HG03521 (cell line): ENCODE data around the gene ZSCAN10.
A peak's percentile ranks its signal among the peaks of the same experiment; 100 is the strongest.

ENCODE experiments used
- ATAC-seq: cut with Tn5 transposase; IDR thresholded peaks from one replicate; pipeline ENCODE4 v1.9.1; 2021; ENCODE audit warnings: mild to moderate bottlenecking, moderate library complexity; ENCODE audit not compliant: unreplicated experiment

The ZSCAN10 gene

DNA sequence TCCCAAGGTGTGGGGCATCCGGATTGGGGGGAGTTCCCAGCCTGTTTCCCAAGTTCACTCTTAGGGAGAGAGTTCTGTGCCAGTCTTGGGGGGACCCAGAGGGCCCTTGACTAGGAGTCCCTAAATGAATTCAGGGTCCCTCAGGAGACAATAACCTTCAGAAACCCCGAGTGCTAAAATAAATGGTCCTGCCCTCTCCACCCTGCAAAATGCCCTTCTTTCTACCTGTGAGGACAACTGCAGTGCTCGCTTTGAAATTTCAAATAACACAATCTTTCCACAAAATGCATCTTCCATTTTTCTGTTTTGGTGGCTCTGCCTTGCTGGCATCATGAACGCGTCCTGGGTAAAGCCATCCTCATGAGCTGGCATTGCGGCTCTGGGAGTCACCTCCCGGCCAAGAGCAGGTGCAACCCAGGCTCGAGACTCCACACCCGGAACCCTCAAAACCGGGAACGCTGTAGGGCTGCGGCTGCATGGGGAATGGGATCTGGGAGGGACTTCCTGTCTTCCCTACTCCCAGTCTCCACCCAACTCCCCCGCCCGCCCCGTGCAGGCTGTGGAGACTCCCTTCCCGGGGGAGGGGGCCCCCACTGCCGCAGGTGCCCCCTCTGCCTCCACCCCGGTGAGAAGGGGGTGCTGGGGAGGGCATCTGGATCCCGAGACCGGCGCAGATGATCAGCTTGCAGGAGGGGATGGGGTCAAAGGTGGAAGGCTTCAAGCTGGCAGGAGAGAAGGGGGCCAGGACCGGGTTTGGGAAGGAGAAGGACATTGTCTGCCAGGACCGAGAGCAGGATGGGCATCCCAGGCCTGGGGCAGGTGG, 13.2 kb upstream of the ZSCAN10 start, which contains the start of gene ZNF205:
TSS of gene ZNF205 (plus strand) at position 529 of the 823 bp plus-strand sequence. CDS start 845 bp downstream, outside the sequence.
- ATAC-seq, result no peak

DNA sequence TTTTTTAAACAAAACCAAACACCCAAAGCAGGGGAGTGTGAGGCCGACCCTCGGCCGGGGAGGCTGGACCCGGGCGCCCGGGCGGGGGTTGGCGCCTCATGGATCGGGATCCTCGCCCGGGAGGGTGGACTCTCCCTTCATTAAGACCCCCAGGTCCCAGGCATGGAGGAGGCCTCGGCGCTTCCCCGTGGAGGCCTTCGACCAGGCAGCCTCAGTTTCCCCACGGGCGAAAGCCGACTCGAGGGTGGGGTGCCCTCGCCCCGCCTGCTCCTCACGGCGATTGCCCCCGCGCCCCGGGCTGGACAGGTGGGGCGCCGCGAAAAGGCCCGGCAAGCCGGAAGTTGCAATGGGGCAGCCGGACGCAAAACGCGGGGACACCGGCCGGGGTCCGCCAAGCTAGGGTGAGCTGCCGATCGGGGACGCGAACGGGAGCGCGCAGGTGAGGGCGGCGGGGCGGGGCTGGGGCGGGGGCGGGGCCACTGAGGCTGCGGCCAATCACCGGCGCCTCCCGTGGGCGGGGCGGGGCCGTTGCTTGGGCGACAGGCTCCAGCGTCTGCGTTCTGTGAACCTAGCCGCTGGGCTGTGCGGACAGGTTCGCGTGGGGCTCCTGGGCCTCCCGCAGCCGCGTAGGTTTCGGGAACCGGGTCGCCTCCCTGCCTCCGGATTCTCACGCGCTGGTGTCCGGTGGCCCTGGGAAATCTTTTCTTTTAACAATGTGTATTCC, 7.3 kb upstream of the ZSCAN10 start:
- peak; percentile 79 for ATAC-seq

DNA sequence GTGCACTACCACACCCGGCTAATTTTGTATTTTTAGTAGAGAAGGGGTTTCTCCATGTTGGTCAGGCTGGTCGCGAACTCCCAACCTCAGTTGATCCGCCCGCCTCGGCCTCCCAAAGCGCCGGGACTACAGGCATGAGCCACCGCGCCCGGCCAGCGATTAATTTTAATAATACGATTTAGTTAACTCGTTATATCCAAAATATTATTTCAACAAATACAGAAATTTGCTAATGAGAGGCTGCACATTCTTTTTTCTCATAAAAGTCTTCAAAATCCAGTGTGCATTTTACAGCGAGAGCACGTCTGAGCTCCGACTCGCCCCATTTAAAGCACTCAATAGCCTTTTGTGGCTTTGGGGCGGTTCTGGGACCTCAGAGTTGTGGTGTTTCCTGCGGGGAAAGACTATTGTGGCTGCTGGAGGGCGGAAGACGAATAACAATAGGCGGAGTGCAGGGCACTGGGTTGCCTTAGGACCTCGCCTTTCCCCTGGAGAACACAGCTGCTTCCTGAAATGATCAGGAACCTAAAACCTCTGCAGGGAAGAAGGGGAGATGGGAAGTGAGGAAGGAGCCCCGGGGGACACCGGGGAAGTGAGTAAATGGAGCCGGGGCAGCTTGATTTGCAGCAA, 2.9 kb upstream of the ZSCAN10 start:
- no peak for ATAC-seq

DNA sequence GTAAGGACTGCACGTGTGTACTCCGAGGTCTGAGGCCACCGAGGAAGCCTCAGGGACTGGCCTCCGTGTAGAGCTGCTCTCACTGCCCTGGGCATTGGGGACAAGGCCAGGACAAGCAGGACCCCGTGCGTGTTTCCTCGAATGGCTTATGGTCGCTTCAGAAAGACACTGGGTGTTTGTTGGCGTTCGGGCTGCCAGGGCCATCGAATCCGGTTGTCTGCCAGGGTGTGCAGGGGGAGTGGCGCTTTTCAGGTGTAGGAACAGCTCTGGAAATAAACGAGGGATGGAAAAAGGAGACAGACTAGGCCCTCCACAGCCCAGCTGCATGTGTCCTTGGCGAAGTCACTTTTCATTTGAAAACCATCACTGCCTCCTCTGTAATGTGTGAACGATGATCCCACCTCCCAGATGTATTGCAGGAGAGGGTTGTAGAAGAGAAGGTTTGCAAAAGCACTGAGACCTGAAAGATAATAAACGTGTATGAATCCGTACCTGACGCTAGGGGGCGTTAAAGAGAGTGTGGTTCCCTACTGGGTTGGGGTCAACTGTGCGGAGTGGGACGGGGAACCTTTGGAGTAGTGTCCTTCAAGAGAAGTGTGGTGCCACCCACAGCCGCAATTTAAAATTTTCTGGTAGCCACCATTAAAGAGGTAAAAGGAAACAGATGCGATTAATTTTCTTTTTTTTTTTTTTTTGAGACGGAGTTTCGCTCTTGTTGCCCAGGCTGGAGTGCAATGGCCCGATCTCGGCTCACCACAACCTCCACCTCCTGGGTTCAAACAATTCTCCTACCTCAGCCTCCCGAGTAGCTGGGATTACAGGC, 2.1 kb upstream of the ZSCAN10 start:
- no peak for ATAC-seq

DNA sequence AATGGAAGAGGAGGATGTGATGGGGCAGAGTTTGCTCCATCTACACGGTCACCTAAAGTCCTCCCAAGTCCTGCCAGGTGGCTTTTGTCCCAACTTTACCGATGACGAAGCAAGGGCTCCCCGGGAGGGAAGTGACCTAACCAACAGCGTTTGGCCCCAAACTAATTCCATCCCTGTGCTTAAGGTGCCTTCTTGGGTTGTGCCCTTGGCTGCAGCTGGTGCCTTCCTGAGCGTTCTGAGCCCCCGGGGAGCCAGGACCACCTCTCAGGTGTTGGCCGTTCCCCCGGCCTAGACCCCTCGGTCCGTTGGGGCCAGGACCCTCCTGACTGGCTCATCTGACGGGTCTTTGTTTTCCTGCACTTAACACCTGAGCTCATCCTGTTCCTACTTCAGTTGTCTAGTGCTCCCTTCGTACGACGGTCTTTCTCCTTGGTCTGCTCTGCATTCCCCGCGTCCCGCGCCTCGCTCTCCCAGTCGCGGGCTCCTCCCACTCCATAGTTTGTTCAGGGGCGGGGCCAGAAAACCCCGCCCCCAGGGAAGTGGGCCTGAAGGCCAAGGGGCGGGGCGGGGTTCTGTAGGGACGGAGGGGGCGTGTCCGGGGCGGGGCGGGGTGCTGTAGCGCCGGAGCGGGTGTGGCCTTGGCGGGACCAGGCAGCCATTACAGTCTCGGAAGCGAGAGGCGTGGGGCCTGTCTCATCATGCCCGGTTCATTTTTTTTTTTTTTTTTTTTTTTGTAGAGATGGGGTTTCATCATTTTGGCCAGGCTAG, 822 bp upstream of the ZSCAN10 start:
- ATAC-seq, result peak; percentile 69

DNA sequence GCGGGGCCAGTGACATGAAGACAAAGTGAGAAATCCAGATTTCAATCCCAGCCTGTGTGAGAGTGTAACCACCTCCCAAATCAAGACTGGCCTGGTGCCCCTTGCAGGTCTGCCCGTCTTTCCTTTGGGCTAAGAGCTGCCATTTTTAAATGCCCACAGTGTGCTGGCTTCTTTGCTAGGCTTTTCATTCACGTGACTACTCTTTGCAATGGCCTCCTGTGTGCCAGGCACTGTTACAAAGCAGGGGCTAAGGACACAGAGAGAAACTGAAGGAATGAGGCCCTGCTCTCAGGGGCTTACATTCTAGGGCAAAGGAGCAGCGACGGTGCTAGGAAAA, 269 bp upstream of the ZSCAN10 start:
- ATAC-seq, result no peak

DNA sequence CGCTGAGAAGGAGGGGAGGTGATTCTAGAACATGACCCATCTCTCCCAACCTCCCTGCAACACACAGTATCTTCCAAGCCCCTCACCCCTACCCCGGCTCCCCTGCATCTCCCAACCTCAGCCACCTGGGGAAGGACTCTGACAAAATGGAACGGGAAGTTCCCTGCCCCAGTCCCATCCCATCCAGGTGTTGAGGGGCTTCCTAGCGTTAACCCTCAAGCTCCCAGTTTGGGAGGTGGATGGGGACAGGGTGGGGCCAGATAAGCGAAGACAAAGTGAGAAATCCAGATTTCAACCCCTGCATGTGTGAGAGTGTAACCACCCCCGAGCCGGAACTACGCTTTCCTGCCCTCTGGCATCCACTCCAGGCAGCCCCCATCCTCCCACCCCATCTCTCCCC, 1.8 kb downstream of the ZSCAN10 start:
- no peak for ATAC-seq

DNA sequence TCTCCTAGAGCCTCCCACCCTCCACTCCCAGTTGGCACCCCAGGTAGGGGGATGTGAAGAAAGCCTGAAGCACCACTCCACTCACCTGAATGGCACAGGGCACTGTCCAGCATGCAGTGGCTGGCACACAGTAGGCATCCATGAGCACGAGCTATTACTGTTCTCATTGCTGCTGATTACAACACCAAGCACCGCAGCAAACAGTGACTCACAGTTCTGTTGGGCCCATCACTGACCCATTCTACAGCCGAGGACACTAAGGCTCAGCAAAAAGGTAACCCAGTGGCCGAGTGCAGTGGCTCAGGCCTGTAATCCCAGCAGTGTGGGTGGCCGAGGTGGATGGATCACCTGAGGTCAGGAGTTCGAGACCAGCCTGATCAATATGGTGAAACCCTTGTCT, 2.7 kb downstream of the ZSCAN10 start:
- ATAC-seq, result no peak

DNA sequence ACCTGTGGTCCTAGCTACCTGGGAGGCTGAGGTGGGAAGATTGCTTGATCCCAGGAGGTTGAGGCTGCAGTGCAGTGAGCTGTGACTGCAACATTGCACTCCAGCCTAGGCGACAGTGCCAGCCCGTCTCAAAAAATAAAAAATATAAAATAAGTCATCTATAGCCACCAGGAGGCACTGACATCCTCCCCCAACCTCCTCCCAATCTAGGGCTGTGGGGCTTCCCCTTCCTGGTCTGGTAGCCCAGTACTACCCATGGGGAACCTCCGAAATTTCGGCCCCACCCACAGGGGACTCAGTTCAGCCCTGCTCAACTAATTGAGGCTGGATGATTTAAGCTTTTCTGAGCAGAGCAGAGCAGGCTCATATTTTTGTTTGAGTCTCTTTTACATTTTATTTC, 3.2 kb downstream of the ZSCAN10 start:
- no peak for ATAC-seq

DNA sequence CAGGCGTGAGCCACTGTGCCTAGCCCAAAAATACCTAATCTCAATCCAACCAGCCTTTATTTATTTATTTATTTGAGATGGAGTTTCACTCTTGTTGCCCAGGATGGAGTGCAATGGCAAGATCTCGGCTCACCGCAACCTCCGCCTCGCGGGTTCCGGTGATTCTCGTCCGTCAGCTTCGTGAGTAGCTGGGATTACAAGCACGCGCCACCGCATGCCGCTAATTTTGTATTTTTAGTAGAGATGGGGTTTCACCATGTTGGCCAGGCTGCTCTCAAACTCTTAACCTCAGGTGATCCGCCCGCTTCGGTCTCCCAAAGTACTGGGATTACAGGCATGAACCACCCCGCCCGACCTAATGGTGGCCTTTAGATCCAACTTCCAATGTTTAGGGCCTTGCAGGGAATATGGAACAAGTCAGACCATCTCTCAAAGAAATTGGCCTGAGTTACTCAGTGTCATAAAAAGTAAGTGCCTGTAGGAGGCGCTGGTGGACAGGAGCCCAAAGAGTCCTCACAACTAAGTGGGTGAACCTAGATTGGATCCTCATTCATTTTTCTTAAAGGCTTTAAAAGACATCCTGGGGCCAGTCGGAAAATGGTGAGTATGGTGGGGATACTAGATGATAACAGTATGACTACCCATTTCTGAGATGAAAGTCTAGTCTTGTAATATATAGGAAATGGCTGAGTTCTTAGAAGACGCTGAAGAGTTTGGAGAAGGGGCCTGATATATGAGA, 4.6 kb downstream of the ZSCAN10 start:
- no peak for ATAC-seq

DNA sequence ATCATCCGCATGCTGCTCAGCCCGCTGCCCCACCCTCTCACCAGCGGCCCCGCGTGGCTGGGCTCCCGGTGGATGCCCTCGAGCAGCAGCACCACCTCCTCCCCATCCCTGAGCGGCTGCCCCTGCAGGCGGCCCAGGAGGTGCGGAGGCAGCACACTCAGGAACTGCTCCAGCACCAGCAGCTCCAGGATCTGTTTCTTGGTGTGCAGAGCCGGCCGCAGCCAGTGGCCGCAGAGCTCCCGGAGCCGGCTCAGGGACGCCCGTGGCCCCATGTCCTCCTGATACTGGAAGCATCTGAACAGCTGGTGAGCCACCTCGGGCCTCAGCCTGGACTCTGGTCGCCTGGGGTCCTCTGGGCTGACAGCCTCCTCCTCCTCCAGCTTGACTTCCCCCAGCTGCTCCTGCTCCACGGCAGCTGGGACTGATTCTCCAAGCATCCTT, 6.6 kb downstream of the ZSCAN10 start:
- no peak for ATAC-seq

DNA sequence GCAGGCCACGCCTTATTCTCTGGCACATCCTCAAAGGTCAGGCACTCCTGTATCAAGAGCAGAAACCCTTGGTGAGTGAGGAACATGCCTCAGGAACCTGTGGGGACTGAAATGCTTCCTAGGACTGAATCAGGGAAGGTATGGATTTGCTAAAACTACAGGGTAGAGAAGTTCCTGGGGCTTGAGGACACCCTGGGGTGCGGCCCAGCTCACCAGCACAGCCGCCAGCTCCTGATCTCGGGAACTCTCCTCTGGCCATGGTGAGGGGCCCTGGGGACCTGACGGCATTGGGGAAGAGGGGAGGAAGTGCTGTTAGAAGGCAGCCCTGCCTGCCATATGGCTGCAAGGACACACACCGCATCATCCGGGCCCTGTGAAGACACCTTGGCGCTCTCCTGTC, 7.5 kb downstream of the ZSCAN10 start:
- ATAC-seq, result no peak

DNA sequence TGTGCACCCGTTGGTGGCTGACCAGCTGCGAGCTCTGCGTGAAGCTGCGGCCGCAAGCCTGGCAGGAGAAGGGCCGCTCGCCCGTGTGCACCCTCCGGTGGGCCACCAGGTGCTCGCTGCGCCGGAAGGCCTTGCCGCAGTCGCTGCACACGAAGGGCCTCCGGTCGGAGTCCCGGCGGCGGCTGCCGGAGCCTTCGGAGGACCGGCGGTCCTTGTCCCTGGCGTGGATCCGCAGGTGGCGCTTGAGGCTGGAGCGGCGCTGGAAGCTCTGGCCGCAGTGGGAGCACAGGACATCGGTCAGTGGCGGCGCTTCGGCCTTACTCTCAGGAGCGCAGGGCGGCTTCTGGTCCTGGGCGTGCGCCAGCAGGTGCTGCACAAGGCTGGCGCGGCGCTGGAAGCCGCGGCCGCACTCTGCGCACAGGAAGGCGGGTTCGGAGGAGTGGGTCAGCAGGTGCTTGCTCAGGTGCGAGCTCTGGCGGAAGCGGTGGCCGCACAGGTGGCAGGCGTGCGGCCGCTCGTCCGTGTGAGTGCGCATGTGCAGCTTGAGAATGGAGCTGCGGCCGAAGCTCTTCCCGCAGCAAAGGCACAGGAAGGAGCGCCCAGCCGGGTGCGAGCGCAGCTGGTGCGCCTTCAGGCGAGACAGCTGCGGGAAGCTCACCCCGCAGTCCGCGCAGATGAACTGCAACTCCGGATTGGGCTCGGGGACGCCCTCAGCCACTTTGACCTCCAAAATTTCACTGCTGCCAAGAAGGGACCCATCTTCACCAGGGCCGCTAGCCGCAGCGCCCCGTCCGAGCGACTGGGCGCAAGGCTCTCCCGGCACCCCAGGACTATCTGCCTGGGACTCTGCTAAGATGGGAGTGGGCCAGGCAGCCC, 9.1 kb downstream of the ZSCAN10 start:
- no peak for ATAC-seq

DNA sequence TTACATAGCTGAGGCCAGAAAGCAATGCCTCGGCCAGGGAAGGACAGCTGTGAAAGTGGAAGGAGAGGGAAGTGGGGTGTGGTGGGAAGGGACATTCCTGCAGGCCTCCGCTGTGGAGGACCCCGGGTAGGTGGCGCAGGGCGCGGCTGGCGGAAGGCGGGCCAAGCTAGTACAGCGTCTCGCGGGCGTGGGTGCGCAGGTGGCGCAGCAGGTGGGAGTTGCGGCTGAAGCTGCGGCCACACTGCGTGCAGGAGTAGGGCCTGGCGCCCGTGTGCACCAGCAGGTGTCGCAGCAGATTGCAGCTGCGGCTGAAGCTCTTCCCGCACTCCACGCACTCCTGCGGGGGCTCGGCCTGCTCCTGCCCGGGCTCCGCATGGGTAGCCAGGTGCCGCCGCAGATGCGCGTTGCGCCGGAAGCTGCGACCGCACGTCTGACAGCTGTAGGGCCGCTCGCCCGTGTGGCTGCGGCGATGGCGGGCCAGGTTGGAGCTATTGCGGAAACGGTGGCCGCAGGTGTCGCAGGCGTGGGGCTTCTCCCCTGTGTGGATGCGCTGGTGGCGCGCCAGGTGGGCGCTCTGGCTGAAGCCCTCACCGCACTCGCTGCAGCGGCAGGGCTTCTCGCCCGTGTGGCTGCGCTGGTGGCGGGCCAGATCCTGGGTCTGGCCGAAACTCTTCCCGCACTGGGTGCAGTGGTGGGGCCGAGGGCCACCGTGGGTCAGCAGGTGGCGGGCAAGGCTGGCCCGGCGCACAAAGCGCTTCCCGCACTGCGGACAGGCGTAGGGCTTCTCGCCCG, 10.0 kb downstream of the ZSCAN10 start:
- no peak for ATAC-seq

DNA sequence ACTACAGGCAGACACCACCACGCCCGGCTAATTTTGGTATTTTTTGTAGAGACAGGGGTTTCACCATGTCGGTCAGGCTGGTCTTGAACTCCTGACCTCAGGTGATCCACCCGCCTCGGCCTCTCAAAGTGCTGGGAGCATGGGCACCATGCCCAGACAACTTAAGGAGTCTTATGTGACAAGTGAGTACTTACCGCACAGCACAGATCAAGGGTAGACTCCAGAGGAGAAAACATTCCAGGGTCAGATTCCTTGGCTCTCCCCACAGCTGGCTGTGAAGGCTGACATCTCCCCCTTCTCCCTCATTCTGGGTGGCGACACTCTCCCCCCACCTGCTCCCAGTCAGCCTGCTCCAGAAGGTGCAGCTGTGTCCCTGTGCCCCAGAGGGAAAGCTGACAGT, 10.6 kb downstream of the ZSCAN10 start:
- ATAC-seq, result no peak

DNA sequence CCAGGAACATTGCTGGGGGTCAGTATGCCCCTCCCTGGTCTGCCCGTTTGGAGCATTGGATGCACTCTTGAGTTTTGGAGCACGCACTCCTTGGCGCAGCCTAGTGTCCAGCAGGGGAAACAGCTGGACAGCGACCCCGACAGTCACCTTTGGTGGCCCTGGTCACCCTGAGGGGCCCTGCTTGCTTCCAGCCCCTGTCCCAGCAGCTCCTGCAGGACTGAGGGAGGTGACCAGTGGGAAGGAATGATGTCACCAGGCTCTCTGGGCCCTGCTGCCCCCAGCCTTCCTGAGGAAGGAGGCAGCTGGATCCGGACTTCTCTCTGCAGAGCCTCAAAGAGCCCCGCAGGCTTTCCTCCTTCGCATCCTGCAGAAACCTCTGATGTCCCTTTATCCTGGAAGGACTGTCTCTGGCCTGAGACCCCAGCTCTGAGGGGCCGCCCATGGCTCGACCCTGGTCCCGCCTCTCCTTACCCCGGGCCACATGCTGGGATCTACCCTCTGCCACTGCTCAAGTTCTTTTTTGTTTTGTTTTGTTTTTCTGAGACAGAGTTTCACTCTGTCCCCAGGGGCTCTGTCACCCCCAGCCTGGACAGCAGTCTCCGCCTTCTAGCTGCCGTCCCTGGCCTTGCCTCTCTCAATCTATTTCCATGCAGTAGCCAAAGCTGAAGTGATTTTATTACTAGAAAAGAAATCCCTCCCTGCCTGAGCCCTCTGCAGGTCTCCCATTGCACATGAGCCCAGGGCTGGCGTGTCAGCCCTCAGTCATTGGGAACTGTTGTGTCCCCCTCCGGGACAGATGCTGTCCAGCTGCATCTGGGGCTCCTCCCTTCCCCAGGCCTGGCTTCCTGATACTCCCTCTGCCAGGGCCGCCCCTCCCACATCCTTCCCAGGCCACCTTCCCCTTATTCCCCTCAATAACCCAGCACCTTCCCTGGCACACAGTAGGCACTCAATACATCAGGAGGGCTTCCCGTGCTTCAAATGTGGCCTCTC, 11.6 kb downstream of the ZSCAN10 start:
- ATAC-seq, result no peak
